Measurements from ENCODE around the gene GPAT3.

The GPAT3 gene

DNA sequence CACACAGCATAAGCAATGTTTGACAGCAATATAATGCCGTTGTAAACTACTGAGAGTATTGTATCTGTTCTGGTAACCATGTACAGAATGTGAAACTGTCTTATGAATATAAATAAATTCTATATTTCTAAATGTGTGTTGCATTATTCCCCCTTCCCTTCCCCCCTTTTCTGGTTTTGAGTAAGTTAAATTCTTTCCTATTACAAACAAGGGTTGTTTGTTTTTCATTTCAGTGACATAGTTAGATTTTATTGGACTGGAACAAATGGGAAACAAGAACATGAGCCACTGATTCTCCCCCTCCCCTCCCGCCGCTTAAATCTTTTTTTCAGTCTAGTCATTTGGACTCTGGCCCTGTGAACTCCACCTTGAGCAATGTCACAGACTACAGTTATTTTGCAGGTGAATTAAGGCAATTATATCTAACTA, 69.8 kb downstream of the GPAT3 start:
- H3K18ac ChIP-seq (ENCODE audit: low read length), result no peak overlapping the region
- DNase-seq, result no peak

DNA sequence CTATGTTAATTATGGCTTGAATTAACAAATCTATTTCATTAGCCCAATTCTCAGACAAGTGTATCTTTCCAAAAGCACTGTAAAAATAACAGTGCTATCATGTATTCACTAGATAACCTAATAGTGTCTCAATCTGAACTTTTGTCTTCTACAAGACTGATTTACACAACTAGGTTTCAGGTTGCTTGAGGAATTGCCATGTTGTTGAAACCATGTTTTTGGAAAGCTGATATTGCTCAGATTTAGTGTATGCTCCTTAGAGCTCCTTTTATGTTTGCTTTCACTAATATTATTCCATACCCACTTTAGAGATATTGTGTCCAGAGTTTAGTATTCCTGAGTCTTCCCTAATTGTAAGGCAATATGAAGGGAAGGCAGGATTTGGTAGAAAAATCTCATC, 70.6 kb downstream of the GPAT3 start:
- H3K18ac ChIP-seq (ENCODE audit: low read length), result no peak overlapping the region
- no peak overlapping the region for H2AK5ac ChIP-seq (ENCODE audit: low read length)
- no peak overlapping the region for H3K4me3 ChIP-seq (ENCODE audit: low read length)
- no peak overlapping the region for H3K4me2 ChIP-seq (ENCODE audit: low read length)
- no peaks in the 10 kb centered on the region for H3K4me1 ChIP-seq (ENCODE audit: control insufficient read depth, low read depth, low read length)
- no peaks in the 10 kb centered on the region for H3K27me3 ChIP-seq (ENCODE audit: insufficient read depth, low read length, poor library complexity)
- H3K9ac ChIP-seq (ENCODE audit: low read length), result no peak overlapping the region
- H3K27ac ChIP-seq (ENCODE audit: low read depth, low read length), result no peak overlapping the region
- no peak overlapping the region for H3K56ac ChIP-seq (ENCODE audit: low read length)
- H2BK15ac ChIP-seq (replicated peaks; ENCODE audit: low read depth), result no peak overlapping the region
- H4K5ac ChIP-seq (ENCODE audit: low read length), result no peak overlapping the region
- H2BK5ac ChIP-seq (ENCODE audit: low read length), result no peak overlapping the region
- no peak for DNase-seq
- no peaks in the 10 kb centered on the region for H3K79me1 ChIP-seq (ENCODE audit: low read length)
- no peak overlapping the region for H4K8ac ChIP-seq (ENCODE audit: low read depth, low read length)
- no peak overlapping the region for H3K4ac ChIP-seq (ENCODE audit: low read depth, low read length)
- H3K36me3 ChIP-seq (ENCODE audit: control insufficient read depth, insufficient read depth, low read length), result no peaks in the 10 kb centered on the region
- H2BK120ac ChIP-seq (ENCODE audit: low read depth, low read length), result no peak overlapping the region
- no peak overlapping the region for H3K23ac ChIP-seq (ENCODE audit: low read length)
- H3K79me2 ChIP-seq (ENCODE audit: control insufficient read depth, insufficient read depth, low read length), result no peaks in the 10 kb centered on the region

More for the DNA sequence above, 69.8 kb downstream of the GPAT3 start:
- Histone ChIP-seq H4K5ac (ENCODE audit: low read length) (no peak overlapping the region), H2BK5ac (ENCODE audit: low read length) (no peak overlapping the region), H3K36me3 (ENCODE audit: control insufficient read depth, insufficient read depth, low read length) (no peaks in the 10 kb centered on the region), H3K4ac (ENCODE audit: low read depth, low read length) (no peak overlapping the region), H2BK120ac (ENCODE audit: low read depth, low read length) (no peak overlapping the region), H3K79me2 (ENCODE audit: control insufficient read depth, insufficient read depth, low read length) (no peaks in the 10 kb centered on the region), H3K4me2 (ENCODE audit: low read length) (no peak overlapping the region), H3K79me1 (ENCODE audit: low read length) (no peaks in the 10 kb centered on the region), H2BK15ac (replicated peaks; ENCODE audit: low read depth) (no peak overlapping the region), H3K4me3 (ENCODE audit: low read length) (no peak overlapping the region), H3K27ac (ENCODE audit: low read depth, low read length) (no peak overlapping the region), H2AK5ac (ENCODE audit: low read length) (no peak overlapping the region), H3K9ac (ENCODE audit: low read length) (no peak overlapping the region), H3K23ac (ENCODE audit: low read length) (no peak overlapping the region), H3K27me3 (ENCODE audit: insufficient read depth, low read length, poor library complexity) (no peaks in the 10 kb centered on the region), H3K4me1 (ENCODE audit: control insufficient read depth, low read depth, low read length) (no peaks in the 10 kb centered on the region), H3K56ac (ENCODE audit: low read length) (no peak overlapping the region), H4K8ac (ENCODE audit: low read depth, low read length) (no peak overlapping the region)
- no CpG with 5 or more reads among the region's 3 CpGs for WGBS (ENCODE audit: extremely low coverage, insufficient coverage, low lambda C conversion rate)

DNA sequence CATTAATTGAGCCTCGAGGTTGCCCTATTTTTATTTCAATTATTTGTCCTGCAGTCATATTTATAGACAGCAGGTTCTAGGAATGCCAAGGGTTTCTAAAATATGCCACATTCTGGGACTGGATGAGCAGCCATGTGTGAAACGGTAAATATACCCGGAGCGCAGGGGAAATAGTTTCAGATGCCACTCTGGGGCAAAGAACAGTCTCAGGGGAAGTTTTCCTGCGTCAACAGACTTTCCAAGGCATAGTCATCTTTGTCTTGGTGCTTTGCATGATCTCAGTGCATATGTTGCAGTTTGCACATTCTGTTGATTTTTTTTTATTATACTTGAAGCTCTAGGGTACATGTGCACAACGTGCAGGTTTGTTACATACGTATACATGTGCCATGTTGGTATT, 71.0 kb downstream of the GPAT3 start:
- Histone ChIP-seq H3K27ac (ENCODE audit: low read depth, low read length) (no peak overlapping the region), H3K9ac (ENCODE audit: low read length) (no peak overlapping the region), H2AK5ac (ENCODE audit: low read length) (no peak overlapping the region), H3K4ac (ENCODE audit: low read depth, low read length) (no peak overlapping the region), H3K36me3 (ENCODE audit: control insufficient read depth, insufficient read depth, low read length) (no peaks in the 10 kb centered on the region), H3K18ac (ENCODE audit: low read length) (no peak overlapping the region), H3K27me3 (ENCODE audit: insufficient read depth, low read length, poor library complexity) (no peaks in the 10 kb centered on the region), H3K4me1 (ENCODE audit: control insufficient read depth, low read depth, low read length) (no peaks in the 10 kb centered on the region), H2BK15ac (replicated peaks; ENCODE audit: low read depth) (no peak overlapping the region), H2BK120ac (ENCODE audit: low read depth, low read length) (no peak overlapping the region), H3K4me2 (ENCODE audit: low read length) (no peak overlapping the region), H3K56ac (ENCODE audit: low read length) (no peak overlapping the region), H3K79me1 (ENCODE audit: low read length) (no peaks in the 10 kb centered on the region), H4K8ac (ENCODE audit: low read depth, low read length) (no peak overlapping the region), H3K79me2 (ENCODE audit: control insufficient read depth, insufficient read depth, low read length) (no peaks in the 10 kb centered on the region), H2BK5ac (ENCODE audit: low read length) (no peak overlapping the region), H3K4me3 (ENCODE audit: low read length) (no peak overlapping the region), H3K23ac (ENCODE audit: low read length) (no peak overlapping the region), H4K5ac (ENCODE audit: low read length) (no peak overlapping the region)
- DNase-seq, result no peak
- WGBS (ENCODE audit: extremely low coverage, insufficient coverage, low lambda C conversion rate), result no CpG with 5 or more reads among the region's 7 CpGs

DNA sequence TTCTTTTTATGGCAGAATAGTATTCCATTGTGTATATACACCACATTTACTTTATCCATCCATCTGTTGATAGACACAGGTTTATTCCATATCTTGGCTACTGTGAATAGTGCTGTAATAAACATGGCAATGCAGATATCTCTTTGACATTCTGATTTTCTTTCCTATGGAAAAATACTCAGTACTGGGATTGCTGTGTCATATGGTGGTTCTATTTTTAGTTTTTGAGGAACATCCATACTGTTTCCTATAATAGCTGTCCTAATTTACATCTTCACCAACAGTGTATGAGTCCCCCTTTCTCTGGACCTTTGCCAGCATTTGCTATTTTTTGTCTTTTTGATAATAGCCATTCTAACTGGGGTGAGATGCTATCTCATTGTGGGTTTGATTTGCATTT, 73.5 kb downstream of the GPAT3 start:
- Histone ChIP-seq H3K27ac (ENCODE audit: low read depth, low read length) (no peak overlapping the region), H3K4me1 (ENCODE audit: control insufficient read depth, low read depth, low read length) (no peaks in the 10 kb centered on the region), H4K5ac (ENCODE audit: low read length) (no peak overlapping the region), H2AK5ac (ENCODE audit: low read length) (no peak overlapping the region), H3K23ac (ENCODE audit: low read length) (no peak overlapping the region), H3K4me2 (ENCODE audit: low read length) (no peak overlapping the region), H3K27me3 (ENCODE audit: insufficient read depth, low read length, poor library complexity) (no peaks in the 10 kb centered on the region), H4K8ac (ENCODE audit: low read depth, low read length) (no peak overlapping the region), H3K56ac (ENCODE audit: low read length) (no peak overlapping the region), H3K36me3 (ENCODE audit: control insufficient read depth, insufficient read depth, low read length) (no peaks in the 10 kb centered on the region), H3K4ac (ENCODE audit: low read depth, low read length) (no peak overlapping the region), H2BK5ac (ENCODE audit: low read length) (no peak overlapping the region), H3K79me1 (ENCODE audit: low read length) (no peaks in the 10 kb centered on the region), H3K9ac (ENCODE audit: low read length) (no peak overlapping the region), H3K18ac (ENCODE audit: low read length) (no peak overlapping the region), H3K4me3 (ENCODE audit: low read length) (no peak overlapping the region), H2BK120ac (ENCODE audit: low read depth, low read length) (no peak overlapping the region), H2BK15ac (replicated peaks; ENCODE audit: low read depth) (no peak overlapping the region), H3K79me2 (ENCODE audit: control insufficient read depth, insufficient read depth, low read length) (no peaks in the 10 kb centered on the region)
- no peak for DNase-seq

DNA sequence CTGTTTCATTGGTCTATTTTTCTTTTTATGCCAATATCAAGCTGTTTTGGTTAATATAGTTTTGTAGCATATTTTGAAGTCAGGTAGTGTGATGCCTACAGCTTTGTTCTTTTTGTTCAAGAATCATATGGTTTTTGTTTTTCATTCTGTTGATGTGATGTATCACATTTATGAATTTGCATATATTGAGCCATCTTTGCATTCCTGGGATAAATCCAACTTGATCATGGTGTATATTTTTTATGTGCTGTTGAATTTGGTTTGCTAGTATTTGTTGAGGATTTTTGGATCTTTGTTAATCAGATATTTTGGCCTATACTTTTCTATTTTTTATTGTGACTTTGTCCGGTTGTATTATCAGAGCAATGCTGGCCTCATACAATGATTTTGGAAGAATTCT, 74.8 kb downstream of the GPAT3 start:
- no peak overlapping the region for H3K4me2 ChIP-seq (ENCODE audit: low read length)
- no peaks in the 10 kb centered on the region for H3K79me2 ChIP-seq (ENCODE audit: control insufficient read depth, insufficient read depth, low read length)
- H4K5ac ChIP-seq (ENCODE audit: low read length), result no peak overlapping the region
- no peaks in the 10 kb centered on the region for H3K79me1 ChIP-seq (ENCODE audit: low read length)
- no peak overlapping the region for H3K27ac ChIP-seq (ENCODE audit: low read depth, low read length)
- no peaks in the 10 kb centered on the region for H3K27me3 ChIP-seq (ENCODE audit: insufficient read depth, low read length, poor library complexity)
- no CpG with 5 or more reads among the region's 1 CpG for WGBS (ENCODE audit: extremely low coverage, insufficient coverage, low lambda C conversion rate)
- no peak overlapping the region for H3K23ac ChIP-seq (ENCODE audit: low read length)
- DNase-seq, result no peak
- no peak overlapping the region for H2BK15ac ChIP-seq (replicated peaks; ENCODE audit: low read depth)
- no peaks in the 10 kb centered on the region for H3K4me1 ChIP-seq (ENCODE audit: control insufficient read depth, low read depth, low read length)
- no peak overlapping the region for H3K56ac ChIP-seq (ENCODE audit: low read length)
- no peak overlapping the region for H2BK120ac ChIP-seq (ENCODE audit: low read depth, low read length)
- H3K4me3 ChIP-seq (ENCODE audit: low read length), result no peak overlapping the region
- no peak overlapping the region for H2BK5ac ChIP-seq (ENCODE audit: low read length)
- H3K36me3 ChIP-seq (ENCODE audit: control insufficient read depth, insufficient read depth, low read length), result no peaks in the 10 kb centered on the region
- no peak overlapping the region for H3K18ac ChIP-seq (ENCODE audit: low read length)
- no peak overlapping the region for H4K8ac ChIP-seq (ENCODE audit: low read depth, low read length)
- no peak overlapping the region for H3K4ac ChIP-seq (ENCODE audit: low read depth, low read length)
- no peak overlapping the region for H3K9ac ChIP-seq (ENCODE audit: low read length)
- H2AK5ac ChIP-seq (ENCODE audit: low read length), result no peak overlapping the region

DNA sequence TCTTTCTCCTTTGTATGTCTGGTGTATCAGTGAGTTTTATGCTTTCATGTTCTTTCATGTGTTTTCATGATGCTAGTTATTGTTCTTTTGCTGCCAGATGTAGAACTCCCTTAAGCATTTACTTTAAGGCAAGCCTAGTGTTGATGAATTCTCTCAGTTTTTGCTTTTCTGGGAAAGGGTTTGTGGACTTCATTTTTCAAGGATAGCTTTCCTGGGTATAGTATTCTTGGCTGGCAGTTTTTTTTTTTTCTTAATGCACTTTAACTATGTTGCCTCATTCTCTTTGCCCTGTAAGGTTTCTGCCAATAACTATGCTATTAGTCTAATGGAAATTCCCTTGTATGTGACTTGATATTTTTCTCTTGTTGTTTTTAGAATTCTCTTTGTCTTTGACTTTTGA, 77.1 kb downstream of the GPAT3 start:
- Histone ChIP-seq H3K27ac (ENCODE audit: low read depth, low read length) (no peak overlapping the region), H2BK5ac (ENCODE audit: low read length) (no peak overlapping the region), H3K27me3 (ENCODE audit: insufficient read depth, low read length, poor library complexity) (no peaks in the 10 kb centered on the region), H3K4me1 (ENCODE audit: control insufficient read depth, low read depth, low read length) (no peaks in the 10 kb centered on the region), H2AK5ac (ENCODE audit: low read length) (no peak overlapping the region), H4K5ac (ENCODE audit: low read length) (no peak overlapping the region), H2BK120ac (ENCODE audit: low read depth, low read length) (no peak overlapping the region), H2BK15ac (replicated peaks; ENCODE audit: low read depth) (no peak overlapping the region), H3K4me2 (ENCODE audit: low read length) (no peak overlapping the region), H4K8ac (ENCODE audit: low read depth, low read length) (no peak overlapping the region), H3K23ac (ENCODE audit: low read length) (no peak overlapping the region), H3K4ac (ENCODE audit: low read depth, low read length) (no peak overlapping the region), H3K79me1 (ENCODE audit: low read length) (no peaks in the 10 kb centered on the region), H3K9ac (ENCODE audit: low read length) (no peak overlapping the region), H3K36me3 (ENCODE audit: control insufficient read depth, insufficient read depth, low read length) (no peaks in the 10 kb centered on the region), H3K56ac (ENCODE audit: low read length) (no peak overlapping the region), H3K18ac (ENCODE audit: low read length) (no peak overlapping the region), H3K79me2 (ENCODE audit: control insufficient read depth, insufficient read depth, low read length) (no peaks in the 10 kb centered on the region), H3K4me3 (ENCODE audit: low read length) (no peak overlapping the region)
- no peak for DNase-seq

All from mesendoderm (in vitro differentiated cells).